Activated T-helper 9 cell treated with anti-CD3 and anti-CD28 coated beads, Interleukin-2, amount 50 U/mL, for 16 hours (primary cell): ENCODE measurements around the gene PCSK7.
"Not testable (repeated sequence)": the region's sequence is repeated elsewhere in the genome, so short reads cannot be mapped to it uniquely, and the experiment has no call there.

Experiments used
- DNase-seq: peaks from one replicate; pipeline ENCODE4 v3.0.0-alpha.2; 2020; ENCODE audit warnings: low read depth

Gene PCSK7

GRCh38 chr11:117197516-117198456, 34.1 kb downstream of the PCSK7 start:
- DNase-seq = no peak

GRCh38 chr11:117197006-117197405, 34.9 kb downstream of the PCSK7 start:
- no peak for DNase-seq

GRCh38 chr11:117195761-117196160, 36.1 kb downstream of the PCSK7 start:
- no peak for DNase-seq

- no peak for DNase-seq
These were observed 36.6 kb downstream of the PCSK7 start for GRCh38 chr11:117195258-117195657.

- no peak for DNase-seq
These were observed 37.6 kb downstream of the PCSK7 start for GRCh38 chr11:117194267-117194666.

- no peak for DNase-seq
These were observed 38.5 kb downstream of the PCSK7 start for GRCh38 chr11:117193130-117194020.

- no peak for DNase-seq
These were observed 39.4 kb downstream of the PCSK7 start for GRCh38 chr11:117192401-117192875.

GRCh38 chr11:117191680-117192400, 40.0 kb downstream of the PCSK7 start:
- no peak for DNase-seq

GRCh38 chr11:117189941-117190544, 41.8 kb downstream of the PCSK7 start:
- no peak for DNase-seq

GRCh38 chr11:117189191-117189940, 42.5 kb downstream of the PCSK7 start:
- DNase-seq = no peak

- no peak for DNase-seq
These were observed 43.2 kb downstream of the PCSK7 start for GRCh38 chr11:117188620-117189081.

- no peak for DNase-seq
These were observed 43.9 kb downstream of the PCSK7 start for GRCh38 chr11:117187799-117188481.

- DNase-seq = no peak
These were observed 44.5 kb downstream of the PCSK7 start for GRCh38 chr11:117187428-117187798.

- no peak for DNase-seq
These were observed 44.9 kb downstream of the PCSK7 start for GRCh38 chr11:117187007-117187406.

GRCh38 chr11:117186431-117186761, 45.5 kb downstream of the PCSK7 start:
- no peak for DNase-seq

GRCh38 chr11:117185736-117186430, 46.0 kb downstream of the PCSK7 start:
- no peak for DNase-seq

- no peak for DNase-seq
These were observed 48.0 kb downstream of the PCSK7 start for GRCh38 chr11:117183724-117184349.

GRCh38 chr11:117183178-117183577, 48.7 kb downstream of the PCSK7 start:
- not testable (repeated sequence) for DNase-seq

GRCh38 chr11:117182551-117182935, 49.3 kb downstream of the PCSK7 start:
- no peak for DNase-seq
